Trophoblast cell (in vitro differentiated cells and primary cell): Measurements from ENCODE around the gene BNC1.
"Not testable (repeated sequence)": the region's sequence is repeated elsewhere in the genome, so short reads cannot be mapped to it uniquely, and the experiment has no call there.

Experiments
- DNase-seq, 2 donors: peaks; one replicate each; pipeline ENCODE4 v3.0.0-alpha.2; 2016
- H2AFZ ChIP-seq: 2 replicates; pipeline ENCODE4 v1.6.1; 2013; ENCODE audit warnings: low read length, moderate library complexity, mild to moderate bottlenecking; ENCODE audit not compliant: insufficient read depth, poor library complexity
- H2AK5ac ChIP-seq: 2 replicates; pipeline ENCODE4 v1.6.1; 2013; ENCODE audit warnings: mild to moderate bottlenecking, low read length
- H2BK120ac ChIP-seq: 2 replicates; pipeline ENCODE4 v1.6.1; 2013; ENCODE audit warnings: low read length, mild to moderate bottlenecking, moderate library complexity; ENCODE audit not compliant: insufficient read depth, poor library complexity
- H2BK12ac ChIP-seq: 2 replicates; pipeline ENCODE4 v1.6.1; 2013; ENCODE audit warnings: mild to moderate bottlenecking, low read length, moderate library complexity
- H2BK5ac ChIP-seq: 2 replicates; pipeline ENCODE4 v1.6.1; 2013; ENCODE audit warnings: low read length, low read depth, moderate library complexity, mild to moderate bottlenecking; ENCODE audit not compliant: poor library complexity
- H3K14ac ChIP-seq: 2 replicates; pipeline ENCODE4 v1.6.1; 2013; ENCODE audit warnings: mild to moderate bottlenecking, low read length
- H3K18ac ChIP-seq: 2 replicates; pipeline ENCODE4 v1.6.1; 2013; ENCODE audit warnings: mild to moderate bottlenecking, low read length
- H3K23ac ChIP-seq: 2 replicates; pipeline ENCODE4 v1.6.1; 2013; ENCODE audit warnings: low read length
- H3K27ac ChIP-seq: 2 replicates; pipeline ENCODE4 v1.5.1; 2013; ENCODE audit warnings: low read depth, mild to moderate bottlenecking, inconsistent platforms, low read length, moderate library complexity
- H3K27me3 ChIP-seq: 2 replicates; pipeline ENCODE4 v1.6.1; 2013; ENCODE audit warnings: inconsistent platforms, mild to moderate bottlenecking, low read length, moderate library complexity; ENCODE audit not compliant: insufficient read depth
- H3K36me3 ChIP-seq, 2 experiments: 1 replicate in 1 of 2; 2 replicates in 1 of 2; pipeline ENCODE4 v1.6.1; 2013; ENCODE audit warnings: low read length in 2 of 2, mild to moderate bottlenecking in 2 of 2, moderate library complexity in 1 of 2; ENCODE audit not compliant: insufficient read depth in 2 of 2, control insufficient read depth in 1 of 2
- H3K4ac ChIP-seq: 2 replicates; pipeline ENCODE4 v1.6.1; 2013; ENCODE audit warnings: low read depth, mild to moderate bottlenecking, low read length, moderate library complexity
- H3K4me1 ChIP-seq, 2 experiments: 1 replicate in 1 of 2; 2 replicates in 1 of 2; pipeline ENCODE4 v1.6.1; 2013; ENCODE audit warnings: low read length in 2 of 2, mild to moderate bottlenecking in 2 of 2, moderate library complexity in 1 of 2; ENCODE audit not compliant: insufficient read depth in 2 of 2, control insufficient read depth in 1 of 2
- H3K4me2 ChIP-seq: 2 replicates; pipeline ENCODE4 v1.6.1; 2013; ENCODE audit warnings: inconsistent platforms, mild to moderate bottlenecking, low read length, moderate library complexity
- H3K4me3 ChIP-seq: 2 replicates; pipeline ENCODE4 v1.5.1; 2013; ENCODE audit warnings: mild to moderate bottlenecking, low read depth, low read length, inconsistent platforms
- H3K79me1 ChIP-seq: one replicate; pipeline ENCODE4 v1.6.1; 2013; ENCODE audit warnings: low read length
- H3K79me2 ChIP-seq: 2 replicates; pipeline ENCODE4 v1.6.1; 2013; ENCODE audit warnings: low read length, mild to moderate bottlenecking; ENCODE audit not compliant: control insufficient read depth, insufficient read depth, poor library complexity
- H3K9ac ChIP-seq: 2 replicates; pipeline ENCODE4 v1.6.1; 2013; ENCODE audit warnings: mild to moderate bottlenecking, low read length
- H3K9me3 ChIP-seq: 2 replicates; pipeline ENCODE4 v1.6.1; 2013; ENCODE audit warnings: low read depth, mild to moderate bottlenecking, control low read depth, inconsistent platforms, low read length; ENCODE audit not compliant: insufficient read depth
- H4K12ac ChIP-seq: 2 replicates; pipeline ENCODE4 v1.6.1; 2013; ENCODE audit warnings: low read depth, mild to moderate bottlenecking, low read length, moderate library complexity
- H4K8ac ChIP-seq: 2 replicates; pipeline ENCODE4 v1.6.1; 2013; ENCODE audit warnings: low read depth, mild to moderate bottlenecking, low read length, moderate library complexity
- H4K91ac ChIP-seq: one replicate; pipeline ENCODE4 v1.6.1; 2013; ENCODE audit warnings: low read depth, mild to moderate bottlenecking, low read length, moderate library complexity
- WGBS: extraction: QIAGEN DNeasy Blood & Tissue Kit; methylation state at CpG from one replicate; pipeline ENCODE4 v1.1.7; 2013; ENCODE audit warnings: missing lambda C conversion rate; ENCODE audit not compliant: insufficient read length, insufficient coverage; ENCODE audit errors: extremely low coverage; 5-methylcytosine and 5-hydroxymethylcytosine counted together

The BNC1 gene

GRCh38 chr15:83270176-83270575 is 14.3 kb downstream of the BNC1 start:
- no peak overlapping the region for H2AK5ac ChIP-seq
- H3K79me1 ChIP-seq: no peaks in the 10 kb centered on the region
- H3K4me1 ChIP-seq: no peaks in the 10 kb centered on the region
- H3K27me3 ChIP-seq: no peaks in the 10 kb centered on the region
- no peaks in the 10 kb centered on the region for H3K79me2 ChIP-seq
- no peak overlapping the region for H3K4ac ChIP-seq
- DNase-seq: no peak
- no peak overlapping the region for H3K9ac ChIP-seq
- no peak overlapping the region for H3K14ac ChIP-seq
- no peak overlapping the region for H3K4me3 ChIP-seq
- no CpG with 5 or more reads among the region's 1 CpG for WGBS
- peaks cover 2 to 5% of the 10 kb centered on the region in 2 experiments for H3K36me3 ChIP-seq
- H4K8ac ChIP-seq: no peak overlapping the region
- no peak overlapping the region for H2BK5ac ChIP-seq
- H2BK120ac ChIP-seq: no peak overlapping the region
- no peak overlapping the region for H3K18ac ChIP-seq
- H3K27ac ChIP-seq: no peak overlapping the region
- no peak overlapping the region for H3K4me2 ChIP-seq
- no peak overlapping the region for H2AFZ ChIP-seq
- no peak overlapping the region for H2BK12ac ChIP-seq
- H3K9me3 ChIP-seq: no peaks in the 10 kb centered on the region
- H4K12ac ChIP-seq: no peak overlapping the region
- H3K23ac ChIP-seq: no peak overlapping the region
- no peak overlapping the region for H4K91ac ChIP-seq

GRCh38 chr15:83268147-83268546 is 16.3 kb downstream of the BNC1 start:
- H3K9me3 ChIP-seq: no peaks in the 10 kb centered on the region
- H4K8ac ChIP-seq: no peak overlapping the region
- H2BK12ac ChIP-seq: no peak overlapping the region
- peaks cover 13 to 19% of the 10 kb centered on the region in 2 experiments for H3K36me3 ChIP-seq
- H3K18ac ChIP-seq: no peak overlapping the region
- no peak overlapping the region for H3K4ac ChIP-seq
- no peaks in the 10 kb centered on the region for H3K79me2 ChIP-seq
- no peak overlapping the region for H3K9ac ChIP-seq
- H3K79me1 ChIP-seq: no peaks in the 10 kb centered on the region
- no peak overlapping the region for H3K14ac ChIP-seq
- no peak overlapping the region for H4K12ac ChIP-seq
- no peak overlapping the region for H2BK5ac ChIP-seq
- WGBS: no CpG with 5 or more reads among the region's 4 CpGs
- DNase-seq: no peak
- no peak overlapping the region for H2AFZ ChIP-seq
- H3K4me1 ChIP-seq: no peaks in the 10 kb centered on the region
- H3K4me2 ChIP-seq: no peak overlapping the region
- H2AK5ac ChIP-seq: no peak overlapping the region
- H3K4me3 ChIP-seq: no peak overlapping the region
- H2BK120ac ChIP-seq: no peak overlapping the region
- H3K27me3 ChIP-seq: no peaks in the 10 kb centered on the region
- H3K23ac ChIP-seq: no peak overlapping the region
- no peak overlapping the region for H3K27ac ChIP-seq
- H4K91ac ChIP-seq: no peak overlapping the region

GRCh38 chr15:83262594-83263315 is 21.7 kb downstream of the BNC1 start:
- no peak overlapping the region for H4K12ac ChIP-seq
- no peak overlapping the region for H3K9ac ChIP-seq
- no peaks in the 10 kb centered on the region for H3K79me2 ChIP-seq
- H3K4me1 ChIP-seq: peaks cover 3 to 8% of the 10 kb centered on the region in 2 experiments
- H3K27me3 ChIP-seq: no peaks in the 10 kb centered on the region
- H3K9me3 ChIP-seq: no peaks in the 10 kb centered on the region
- H2BK120ac ChIP-seq: no peak overlapping the region
- no peak overlapping the region for H2AFZ ChIP-seq
- no peaks in the 10 kb centered on the region for H3K79me1 ChIP-seq
- no peak overlapping the region for H3K4me3 ChIP-seq
- no peak overlapping the region for H2BK12ac ChIP-seq
- no peak overlapping the region for H3K23ac ChIP-seq
- no peak overlapping the region for H2AK5ac ChIP-seq
- H3K18ac ChIP-seq: no peak overlapping the region
- no CpG with 5 or more reads among the region's 7 CpGs for WGBS
- peak in 1 of 2 donors; percentile 38 for DNase-seq
- no peak overlapping the region for H3K14ac ChIP-seq
- H2BK5ac ChIP-seq: no peak overlapping the region
- H4K91ac ChIP-seq: no peak overlapping the region
- H3K27ac ChIP-seq: no peak overlapping the region
- no peak overlapping the region for H3K4me2 ChIP-seq
- no peak overlapping the region for H3K4ac ChIP-seq
- H3K36me3 ChIP-seq: peaks cover 16 to 34% of the 10 kb centered on the region in 2 experiments
- no peak overlapping the region for H4K8ac ChIP-seq

DNA sequence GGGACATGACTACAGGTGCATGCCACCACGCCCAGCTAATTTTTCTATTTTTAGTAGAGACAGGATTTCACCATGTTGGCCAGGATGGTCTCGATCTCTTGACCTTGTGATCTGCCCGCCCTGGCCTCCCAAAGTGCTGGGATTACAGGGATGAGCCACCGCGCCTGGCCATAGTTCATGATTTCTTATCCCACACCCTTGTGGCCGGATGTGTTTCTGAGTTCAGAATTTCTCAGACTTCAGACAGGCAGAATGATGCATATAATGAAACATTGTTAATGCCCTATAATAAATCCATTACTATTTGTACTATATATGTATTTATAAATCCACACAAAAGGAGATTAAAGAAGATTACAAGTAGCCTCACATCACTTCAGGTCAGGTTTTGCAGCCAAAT is 22.3 kb downstream of the BNC1 start:
- not testable (repeated sequence) for H3K4me1 ChIP-seq, H3K4me2 ChIP-seq, H3K18ac ChIP-seq, H2AFZ ChIP-seq, H3K23ac ChIP-seq, H2BK5ac ChIP-seq, H2AK5ac ChIP-seq, H3K14ac ChIP-seq, H4K12ac ChIP-seq, H4K8ac ChIP-seq, H3K27me3 ChIP-seq, DNase-seq, H4K91ac ChIP-seq, H3K79me1 ChIP-seq, H2BK12ac ChIP-seq, H2BK120ac ChIP-seq, H3K9ac ChIP-seq, H3K9me3 ChIP-seq, H3K4ac ChIP-seq, H3K27ac ChIP-seq, H3K4me3 ChIP-seq, H3K79me2 ChIP-seq
- H3K36me3 ChIP-seq: peaks cover 21 to 40% of the 10 kb centered on the region in 2 experiments
- no CpG with 5 or more reads among the region's 6 CpGs for WGBS
